HPDE6-E6E7 (cell line): Measurements from ENCODE around the gene DESI1.
"Not testable (repeated sequence)": the region's sequence is repeated elsewhere in the genome, so short reads cannot be mapped to it uniquely, and the experiment has no call there.

ENCODE experiments used
- DNase-seq: peaks from one replicate; pipeline ENCODE4 v3.0.0; 2011; ENCODE audit warnings: missing footprints; ENCODE audit errors: extremely low spot score

Gene DESI1

DNA sequence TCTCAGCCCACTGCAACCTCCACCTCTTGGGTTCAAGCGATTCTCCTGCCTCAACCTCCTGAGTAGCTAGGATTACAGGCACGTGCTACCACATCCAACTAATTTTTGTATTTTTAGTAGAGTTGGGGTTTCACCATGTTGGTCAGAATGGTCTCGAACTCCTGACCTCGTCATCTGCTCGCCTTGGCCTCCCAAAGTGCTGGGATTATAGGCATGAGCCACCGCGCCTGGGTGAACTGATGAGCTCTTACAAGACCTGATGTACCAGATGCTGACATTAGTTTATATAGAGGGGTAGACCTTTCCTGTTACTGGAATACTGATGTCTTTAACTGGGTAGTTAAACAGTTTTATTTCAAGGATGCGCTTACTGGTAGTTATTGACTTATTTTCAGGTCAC lies 13.8 kb upstream of the DESI1 start:
- DNase-seq = not testable (repeated sequence)

DNA sequence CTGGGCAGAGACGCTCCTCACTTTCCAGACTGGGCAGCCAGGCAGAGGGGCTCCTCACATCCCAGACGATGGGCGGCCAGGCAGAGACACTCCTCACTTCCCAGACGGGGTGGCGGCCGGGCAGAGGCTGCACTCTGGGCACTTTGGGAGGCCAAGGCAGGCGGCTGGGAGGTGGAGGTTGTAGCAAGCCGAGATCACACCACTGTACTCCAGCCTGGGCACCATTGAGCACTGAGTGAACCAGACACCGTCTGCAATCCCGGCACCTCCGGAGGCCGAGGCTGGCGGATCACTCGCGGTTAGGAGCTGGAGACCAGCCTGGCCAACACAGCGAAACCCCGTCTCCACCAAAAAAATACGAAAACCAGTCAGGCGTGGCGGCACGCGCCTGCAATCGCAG lies 10.8 kb upstream of the DESI1 start:
- not testable (repeated sequence) for DNase-seq

DNA sequence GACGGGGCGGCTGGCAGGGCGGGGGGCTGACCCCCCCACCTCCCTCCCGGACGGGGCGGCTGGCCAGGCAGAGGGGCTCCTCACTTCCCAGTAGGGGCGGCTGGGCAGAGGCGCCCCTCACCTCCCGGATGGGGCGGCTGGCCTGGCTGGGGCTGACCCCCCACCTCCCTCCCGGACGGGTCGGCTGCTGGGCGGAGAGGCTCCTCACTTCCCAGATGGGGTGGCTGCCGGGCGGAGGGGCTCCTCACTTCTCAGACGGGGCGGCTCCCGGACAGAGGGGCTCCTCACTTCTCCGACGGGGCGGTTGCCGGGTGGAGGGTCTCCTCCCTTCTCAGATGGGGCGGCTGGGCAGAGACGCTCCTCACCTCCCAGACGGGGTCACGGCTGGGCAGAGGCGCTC lies 10.3 kb upstream of the DESI1 start:
- DNase-seq = not testable (repeated sequence)

DNA sequence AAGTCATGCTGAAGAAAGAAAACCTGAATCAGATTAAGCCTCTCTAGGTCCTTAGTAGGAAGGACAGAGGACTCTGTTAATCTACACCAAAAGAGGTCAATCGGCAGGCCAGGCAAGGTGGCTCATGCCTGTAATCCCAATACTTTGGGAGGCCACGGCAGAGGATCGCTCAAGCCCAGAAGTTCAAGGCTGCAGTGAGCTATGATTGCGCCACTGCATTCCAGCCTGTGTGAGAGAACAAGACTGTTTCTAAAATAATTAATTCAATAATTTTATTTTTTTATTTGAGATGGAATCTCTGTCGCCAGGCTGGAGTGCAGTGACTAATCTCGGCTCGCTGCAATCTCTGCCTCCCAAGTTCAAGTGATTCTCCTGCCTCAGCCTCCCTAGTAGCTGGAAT lies 4.7 kb upstream of the DESI1 start:
- no peak for DNase-seq

DNA sequence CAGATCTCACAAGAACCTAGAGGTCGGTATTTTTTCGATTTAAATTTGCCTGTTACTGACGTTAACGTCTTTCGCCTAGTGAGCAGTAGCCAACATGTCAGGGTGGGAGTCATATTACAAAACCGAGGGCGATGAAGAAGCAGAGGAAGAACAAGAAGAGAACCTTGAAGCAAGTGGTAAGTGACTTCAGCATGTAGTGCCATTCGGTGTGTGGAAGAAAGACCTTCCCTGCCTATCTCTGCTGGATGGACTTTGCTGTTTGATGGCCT lies 1.0 kb upstream of the DESI1 start:
- DNase-seq = no peak

DNA sequence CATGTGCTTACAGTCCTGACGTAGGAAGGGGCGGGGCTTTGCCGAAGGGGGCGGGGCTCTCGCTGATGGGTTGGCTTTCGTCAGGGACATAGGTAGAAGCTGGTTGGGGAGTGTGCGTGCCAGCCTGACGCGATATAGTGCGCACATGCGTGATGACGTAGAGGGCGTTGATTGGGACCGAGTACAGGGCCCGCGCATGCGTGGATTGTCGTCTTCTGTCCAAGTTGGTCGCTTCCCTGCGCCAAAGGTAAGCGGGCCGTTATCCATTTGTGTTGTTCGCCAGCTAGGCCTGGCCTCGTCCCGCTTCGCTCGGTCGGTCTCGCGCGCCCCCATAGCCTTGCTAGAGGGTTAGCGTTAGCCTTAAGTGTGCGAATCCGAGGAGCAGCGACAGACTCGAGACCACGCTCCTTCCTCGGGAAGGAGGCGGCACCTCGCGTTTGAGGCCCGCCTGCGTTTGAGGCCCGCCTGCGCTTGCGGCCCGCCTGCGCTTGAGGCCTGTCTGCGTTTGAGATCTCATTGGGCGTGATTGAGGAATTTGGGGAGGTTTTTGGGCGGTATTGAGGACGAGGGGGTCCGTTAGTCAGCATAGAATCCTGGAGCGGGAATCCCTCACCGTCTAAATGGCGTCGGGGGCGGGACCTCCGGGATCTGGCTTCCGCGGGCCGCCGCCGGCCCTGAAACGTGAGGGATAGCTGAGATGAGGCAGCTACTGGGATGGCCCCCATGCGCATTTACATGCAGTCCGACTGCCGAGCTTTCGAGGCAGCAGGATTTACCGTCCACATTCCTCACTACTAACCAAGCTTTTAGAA lies 462 bp upstream of the DESI1 start, which contains the start of gene XRCC6:
Gene XRCC6, plus strand, starts transcription at position 197 of the 812 bp plus-strand sequence. CDS start 710 bp downstream, outside the sequence.
- DNase-seq = peak; percentile 100

DNA sequence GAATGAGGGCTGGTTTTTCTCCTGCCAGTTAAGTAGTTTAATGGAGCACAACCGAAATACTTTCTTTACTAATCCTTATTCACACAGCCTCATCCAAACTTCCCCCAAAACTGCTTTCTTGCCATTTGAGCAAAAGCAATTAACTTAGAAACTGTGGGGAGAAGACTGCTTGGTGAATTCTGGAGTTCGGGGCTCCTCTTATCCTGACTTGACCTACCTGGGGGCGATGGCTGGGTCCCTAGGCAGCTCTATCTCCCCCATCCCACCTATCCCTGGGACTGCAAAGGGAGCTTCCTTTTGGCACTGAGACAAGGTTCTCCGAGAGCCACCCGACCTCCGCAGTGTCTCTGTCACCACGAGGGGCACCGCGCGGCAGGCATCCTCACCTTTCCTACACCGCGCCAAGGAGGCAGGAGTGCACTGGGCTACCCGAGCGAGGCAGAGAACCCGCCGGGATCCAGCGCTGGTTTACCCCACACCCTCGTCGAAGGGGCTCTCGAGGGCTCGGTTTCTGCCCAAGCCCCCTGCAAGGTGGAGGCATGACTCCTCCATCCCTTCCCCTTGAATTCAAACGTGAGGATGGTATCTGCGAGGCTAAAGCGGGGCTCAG lies 759 bp downstream of the DESI1 start:
- DNase-seq = no peak

DNA sequence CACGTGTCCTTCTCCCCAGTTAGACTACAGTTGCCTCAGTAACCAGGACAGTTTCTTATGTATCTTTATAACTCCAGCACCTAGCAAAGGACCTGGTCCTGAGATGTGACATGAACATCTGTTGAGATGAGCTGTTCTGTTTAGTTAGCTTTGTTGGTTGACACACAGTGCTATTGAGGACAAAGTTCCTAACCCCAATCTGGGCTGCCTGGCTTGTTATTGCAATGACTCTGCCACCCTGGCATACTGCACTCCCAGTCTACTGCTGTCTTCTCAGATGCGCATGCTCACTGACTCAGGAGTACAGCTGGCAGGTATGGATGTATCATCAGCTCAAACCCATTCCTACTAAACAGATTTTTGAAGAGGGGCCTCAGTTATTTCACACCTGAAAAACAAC lies 7.4 kb downstream of the DESI1 start:
- no peak for DNase-seq

DNA sequence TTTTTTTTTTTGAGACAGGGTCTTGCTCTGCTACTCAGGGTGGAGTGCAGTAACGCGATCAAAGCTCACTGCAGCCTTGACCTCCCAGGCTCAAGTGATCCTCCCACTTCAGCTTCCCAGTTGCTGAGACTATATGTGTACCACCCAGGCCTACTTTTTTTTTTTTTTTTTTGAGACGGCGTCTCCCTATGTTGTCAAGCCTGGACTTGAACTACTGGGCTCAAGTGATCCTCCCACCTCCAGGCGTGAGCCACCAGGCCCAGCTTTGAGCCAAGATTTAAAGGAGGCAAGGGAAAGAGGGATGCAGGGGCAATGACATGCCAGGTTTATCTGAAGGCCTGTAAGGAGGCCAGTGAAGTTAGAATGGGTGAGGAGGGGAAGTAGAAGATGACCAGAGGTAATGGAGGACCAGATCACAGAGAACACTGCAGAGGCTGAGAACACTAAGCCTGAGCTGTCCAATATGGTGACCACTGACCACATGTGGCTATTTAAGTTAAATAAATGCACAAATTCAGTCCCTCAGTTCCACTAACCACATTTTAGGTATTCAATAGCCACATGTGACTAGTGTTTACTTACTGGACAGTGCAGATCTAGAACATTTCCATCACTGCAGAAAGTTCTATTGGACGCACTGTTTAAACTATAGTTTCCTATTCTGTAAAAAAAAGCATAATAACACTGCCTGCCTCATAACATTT lies 8.1 kb downstream of the DESI1 start:
- DNase-seq = no peak

DNA sequence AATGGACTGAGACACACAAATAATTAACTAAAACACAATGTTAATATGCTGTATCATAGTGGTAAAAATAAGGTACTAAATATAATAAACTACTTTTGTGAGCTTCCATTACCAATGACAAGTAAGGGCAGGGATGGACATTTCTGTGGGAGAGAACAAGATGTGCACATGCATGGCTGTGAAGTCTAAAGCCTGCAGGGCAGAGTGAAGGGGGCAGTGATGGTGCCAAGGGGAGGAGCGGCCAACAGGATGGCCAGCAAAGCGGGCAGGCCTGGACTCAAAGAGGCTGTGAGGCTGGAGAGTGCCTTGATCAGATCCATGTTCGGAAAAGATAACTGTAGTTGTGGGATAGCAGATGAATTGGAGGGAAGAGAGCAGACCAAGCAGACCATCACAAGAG lies 12.5 kb downstream of the DESI1 start:
- no peak for DNase-seq

DNA sequence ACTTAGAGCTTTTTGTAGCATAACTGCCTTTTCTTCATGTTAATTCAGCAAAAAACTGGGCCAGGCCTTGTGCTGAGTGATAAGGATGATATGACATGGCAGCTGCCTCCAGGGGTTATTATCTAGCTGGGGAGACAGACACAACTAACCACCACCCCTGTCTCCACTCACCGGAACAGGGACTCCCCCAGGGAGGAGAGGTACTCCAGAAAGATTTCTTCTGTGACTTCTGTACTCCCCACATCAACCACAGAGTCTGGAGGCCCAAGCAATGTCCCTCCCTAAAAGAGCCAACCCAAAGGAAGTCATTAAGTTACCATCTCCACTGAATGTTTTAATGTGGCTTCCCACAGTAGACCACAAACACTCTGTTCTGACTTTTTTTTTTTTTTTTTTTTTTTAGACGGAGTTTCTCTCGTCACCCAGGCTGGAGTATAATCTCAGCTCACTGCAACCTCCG lies 16.9 kb downstream of the DESI1 start:
- DNase-seq = no peak

DNA sequence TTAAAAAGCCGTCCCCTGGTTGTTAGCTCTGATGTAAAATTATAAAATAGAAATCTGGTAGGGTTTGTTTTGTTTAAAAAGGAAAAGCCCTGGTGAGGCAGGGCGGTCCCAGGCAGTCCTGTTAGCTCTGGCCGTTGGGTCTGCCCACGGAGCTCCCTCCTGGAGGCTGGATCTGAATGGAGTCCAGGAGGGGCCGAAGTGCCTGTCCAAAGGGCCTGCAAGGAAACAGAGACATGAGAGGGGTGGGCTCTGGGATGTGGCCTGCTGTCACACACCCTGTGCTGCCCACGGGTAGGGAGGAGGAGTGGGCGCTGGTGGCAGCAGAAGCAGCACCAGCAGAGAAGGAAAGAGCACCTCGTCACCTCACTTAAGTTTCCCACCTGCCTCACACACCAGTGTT lies 19.9 kb downstream of the DESI1 start:
- no peak for DNase-seq

DNA sequence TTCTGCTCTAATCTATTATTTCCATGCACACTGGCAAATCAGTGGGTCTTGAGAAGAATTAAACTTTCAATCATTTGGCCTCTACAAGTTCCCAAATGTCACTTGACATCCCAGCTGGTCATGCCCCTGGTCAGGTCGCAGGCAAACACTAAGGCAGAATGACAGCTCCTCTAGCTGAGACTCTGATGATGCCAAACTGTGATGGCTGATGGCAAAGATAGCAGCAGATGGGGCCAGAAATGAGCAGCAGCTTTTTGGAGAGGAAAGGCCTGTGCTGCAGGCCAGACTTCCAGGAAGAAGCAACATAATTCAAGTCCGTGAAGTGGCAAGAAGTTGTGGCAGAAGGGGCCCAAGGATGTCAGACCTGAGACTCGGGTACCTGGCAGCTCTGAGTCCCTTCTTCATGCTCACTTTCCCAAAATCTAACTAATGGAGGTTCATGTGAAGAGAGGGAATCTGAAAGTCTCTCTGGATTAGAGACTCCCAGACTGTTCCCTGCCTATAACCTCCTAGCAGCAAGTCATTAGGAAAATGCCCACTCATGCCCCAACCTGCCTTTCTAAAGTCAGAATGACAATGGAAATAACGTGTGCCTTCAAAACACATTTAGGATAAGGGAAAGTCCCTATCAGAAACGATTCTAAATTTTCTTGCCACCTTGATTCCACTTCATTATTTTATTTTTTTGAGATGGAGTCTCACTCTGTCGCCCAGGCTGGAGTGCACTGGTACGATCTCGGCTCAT lies 21.8 kb downstream of the DESI1 start:
- no peak for DNase-seq

DNA sequence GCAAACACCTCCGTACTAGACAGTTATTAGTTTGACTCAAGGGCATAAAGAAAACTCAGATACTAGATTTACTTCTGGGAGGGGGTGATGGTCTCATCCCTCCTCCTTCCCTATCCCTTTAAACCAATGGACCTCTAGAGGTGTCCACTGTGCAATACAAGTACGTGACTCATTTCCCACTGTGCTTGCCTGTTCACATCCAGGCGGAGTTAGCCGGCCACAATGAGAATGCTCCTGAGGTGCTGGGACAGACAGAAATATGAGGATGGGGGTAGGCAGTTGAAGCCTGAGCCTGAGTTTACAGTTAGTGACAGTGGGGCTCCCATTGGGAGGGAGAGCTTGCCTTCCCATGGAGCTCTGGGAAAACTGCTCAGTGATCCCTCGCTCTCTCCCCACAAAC lies 22.8 kb downstream of the DESI1 start:
- peak; percentile 84 for DNase-seq

DNA sequence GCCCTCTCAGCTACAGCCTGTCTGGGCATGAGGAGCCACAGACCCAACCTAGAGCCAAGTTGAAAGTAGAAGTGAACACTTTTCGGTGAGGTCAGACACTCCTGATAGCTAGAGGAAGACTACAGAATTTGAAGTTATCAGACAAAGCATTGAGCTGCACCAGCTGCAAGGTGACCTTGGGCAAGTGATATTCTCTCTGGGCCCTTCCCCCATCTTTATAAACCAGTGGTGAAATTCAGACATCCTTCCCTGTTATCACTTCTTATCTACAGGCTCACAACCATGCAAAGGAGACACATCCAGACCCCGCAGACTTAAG lies 23.2 kb downstream of the DESI1 start:
- DNase-seq = no peak

DNA sequence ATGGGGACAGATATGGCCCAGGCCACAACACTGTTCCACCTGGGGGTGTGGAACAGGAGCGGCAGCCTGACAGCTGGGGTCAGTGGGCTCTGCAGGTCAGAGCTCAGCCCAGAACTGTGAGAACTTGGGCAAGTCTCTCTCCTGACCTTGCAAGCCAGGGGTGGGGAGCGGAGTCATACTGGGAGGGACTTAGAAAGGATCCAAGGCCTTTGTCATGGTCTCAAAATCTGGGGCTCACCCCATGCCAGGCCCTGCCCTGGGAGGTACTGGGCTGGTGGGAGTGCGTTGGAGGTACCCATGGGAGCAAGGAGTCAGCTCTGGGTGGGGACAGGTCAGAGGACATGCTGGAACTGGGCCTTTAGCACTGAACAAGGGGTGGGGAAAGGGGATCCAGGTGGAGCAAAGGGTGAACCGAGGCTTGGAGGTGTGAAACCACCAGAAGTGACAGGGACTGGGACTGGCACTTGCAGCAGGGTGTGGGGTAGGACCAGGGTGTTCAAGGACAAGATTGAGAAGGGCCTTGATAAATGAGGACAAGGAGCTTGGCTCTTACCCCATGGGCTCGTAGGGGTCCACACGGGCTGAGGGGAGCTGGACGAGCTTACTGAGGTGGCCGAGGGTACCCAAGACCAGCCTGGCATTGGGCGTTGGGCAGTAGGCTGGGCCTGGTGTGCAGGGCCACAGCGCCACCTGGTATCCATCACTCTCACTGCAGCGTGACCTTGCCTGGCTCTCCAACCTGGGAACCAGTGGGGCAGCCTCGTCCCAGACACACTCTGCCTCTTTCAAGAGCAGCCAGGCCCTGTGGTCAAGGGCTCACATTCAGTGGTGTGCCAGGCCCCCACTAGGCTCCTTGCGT lies 23.8 kb downstream of the DESI1 start:
- DNase-seq = peak; percentile 48

DNA sequence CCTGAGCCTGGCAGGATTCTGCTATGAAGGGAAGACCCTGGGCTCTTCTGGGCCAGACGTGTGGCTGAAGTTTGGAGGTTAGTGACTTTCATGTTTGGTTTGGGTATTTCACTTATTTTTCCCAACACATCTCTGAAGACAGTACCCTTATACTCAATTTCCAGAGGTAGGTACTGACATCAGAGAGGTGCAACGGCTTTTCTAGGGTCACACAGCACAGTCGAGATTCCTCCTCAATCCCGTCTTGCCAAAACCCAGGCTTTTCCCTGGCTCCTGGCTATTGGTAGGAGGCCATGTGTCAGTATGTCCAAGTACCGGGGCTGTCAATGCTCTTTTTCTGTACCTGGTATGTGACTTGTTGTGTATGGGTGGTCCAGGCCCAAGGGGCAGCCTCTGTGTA lies 25.1 kb downstream of the DESI1 start:
- no peak for DNase-seq

DNA sequence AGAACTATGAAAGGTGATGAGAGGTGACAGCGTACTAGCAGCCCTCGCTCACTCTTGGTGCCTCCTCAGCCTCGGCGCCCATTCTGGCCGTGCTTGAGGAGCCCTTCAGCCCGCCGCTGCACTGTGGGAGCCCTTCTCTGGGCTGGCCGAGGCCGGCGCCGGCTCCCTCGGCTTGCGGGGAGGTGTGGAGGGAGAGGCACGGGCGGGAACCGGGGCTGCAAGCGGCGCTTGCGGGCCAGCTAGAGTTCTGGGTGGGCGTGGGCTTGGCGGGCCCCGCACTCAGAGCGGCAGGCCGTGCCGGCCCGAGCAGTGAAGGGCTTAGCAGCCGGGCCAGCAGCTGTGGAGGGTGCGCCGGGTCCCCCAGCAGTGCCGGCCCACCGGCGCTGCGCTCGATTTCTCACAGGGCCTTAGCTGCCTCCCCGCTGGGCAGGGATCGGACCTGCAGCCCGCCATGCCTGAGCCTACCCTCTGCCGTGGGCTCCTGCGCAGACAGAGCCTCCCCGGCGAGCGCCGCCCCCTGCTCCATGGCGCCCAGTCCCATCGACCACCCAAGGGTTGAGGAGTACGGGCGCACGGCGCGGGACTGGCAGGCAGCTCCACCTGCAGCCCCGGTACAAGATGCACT lies 27.4 kb downstream of the DESI1 start:
- not testable (repeated sequence) for DNase-seq

DNA sequence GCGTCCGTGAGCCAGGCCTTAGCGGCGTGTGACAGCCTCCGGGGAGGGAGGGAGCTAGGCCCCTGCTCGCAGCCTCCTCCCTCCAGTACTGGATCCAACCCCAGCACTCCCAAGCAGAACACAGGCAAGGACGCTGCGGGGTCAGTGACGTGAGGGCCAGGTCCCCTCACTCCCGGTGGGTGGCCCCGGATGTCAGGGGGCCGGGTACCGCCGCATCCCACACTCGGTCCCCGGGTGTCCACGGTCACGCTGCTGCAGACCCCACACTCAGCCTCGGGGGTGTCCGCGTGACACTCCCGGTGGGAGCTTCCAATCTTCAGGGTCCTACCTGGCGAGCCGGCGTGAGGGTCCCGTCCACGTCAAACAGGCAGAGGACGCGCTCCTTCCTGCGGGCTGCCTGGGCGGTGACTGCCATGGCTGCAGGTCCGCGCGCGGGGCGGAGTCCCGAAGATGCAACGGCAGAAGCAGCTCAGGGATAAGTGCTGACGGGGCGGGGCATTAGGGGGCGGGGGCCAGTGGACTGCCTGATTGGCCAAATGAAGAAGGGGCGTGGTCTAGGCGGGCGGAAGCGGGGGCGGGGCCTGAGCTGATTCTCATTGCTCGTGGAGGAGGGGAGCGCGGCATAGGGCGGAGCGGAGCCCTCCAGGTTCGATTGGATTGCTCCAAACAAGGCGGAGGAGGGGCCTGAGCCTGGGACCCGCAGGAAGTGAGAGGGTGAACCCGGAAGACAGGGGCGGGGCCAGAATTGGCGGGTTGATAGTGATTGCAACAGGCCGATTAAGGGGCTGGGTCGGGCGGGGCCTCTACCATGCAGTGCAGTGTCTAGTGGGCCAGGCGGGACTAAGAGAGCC lies 31.2 kb downstream of the DESI1 start, which contains the start of gene PMM1:
Gene PMM1, minus strand, starts transcription at position 450 of the 851 bp plus-strand sequence. Its CDS starts 35 bp downstream, at position 415.
- DNase-seq = peak; percentile 98

DNA sequence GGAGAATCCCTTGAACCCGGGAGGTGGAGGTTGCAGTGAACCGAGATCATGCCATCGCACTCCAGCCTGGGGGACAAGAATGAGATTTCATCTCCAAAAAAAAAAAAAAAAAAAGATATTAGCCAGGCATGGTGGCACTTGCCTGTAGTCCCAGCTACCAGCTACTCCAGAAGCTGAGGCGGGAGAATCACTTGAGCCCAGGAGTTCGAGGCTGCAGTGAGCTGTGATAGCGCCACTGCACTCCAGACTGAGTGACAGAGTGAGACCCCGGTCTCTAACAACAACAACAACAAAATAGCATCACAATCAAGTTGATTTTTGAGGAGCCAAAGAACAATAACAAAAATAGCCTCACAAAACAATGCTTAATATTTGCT lies 33.5 kb downstream of the DESI1 start:
- DNase-seq = no peak
